ENCODE results near the gene FMNL3.

The FMNL3 gene

DNA sequence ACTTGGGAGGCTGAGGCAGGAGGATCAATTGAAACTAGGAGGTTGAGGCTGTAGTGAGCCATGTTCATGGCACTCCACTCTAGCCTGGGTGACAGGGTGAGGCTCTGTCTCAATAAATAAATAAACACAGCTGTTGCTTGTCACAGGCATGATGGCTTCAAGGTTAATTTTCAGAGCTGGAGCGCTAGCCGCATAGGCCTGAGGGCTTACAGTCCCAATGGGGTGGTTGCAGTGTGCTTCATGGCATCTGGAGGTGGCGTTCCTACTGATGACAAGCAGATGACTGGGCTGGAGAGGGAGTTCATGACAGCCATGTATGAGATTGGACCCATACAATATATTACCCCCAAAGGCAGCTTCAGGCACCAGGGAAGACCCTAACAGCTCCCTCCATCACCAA lies 1.6 kb upstream of the FMNL3 start:
- DNase-seq, result no peak

DNA sequence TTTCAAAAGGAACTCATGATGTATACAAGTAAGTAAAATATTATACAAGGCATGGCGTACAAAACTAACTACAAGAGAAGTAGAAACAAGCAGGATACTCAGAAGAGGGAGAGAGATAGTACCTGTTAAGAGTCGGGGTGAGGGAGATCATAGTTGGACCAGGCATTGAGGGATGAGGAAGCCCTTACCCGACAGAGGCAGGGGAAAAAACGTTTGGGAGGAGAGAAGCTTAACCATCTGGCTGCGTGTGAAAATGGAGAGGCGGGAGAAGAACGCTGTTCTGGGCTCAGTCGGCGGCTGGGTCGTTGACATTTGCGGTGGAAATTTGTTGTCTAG lies 575 bp upstream of the FMNL3 start:
- DNase-seq, result no peak

DNA sequence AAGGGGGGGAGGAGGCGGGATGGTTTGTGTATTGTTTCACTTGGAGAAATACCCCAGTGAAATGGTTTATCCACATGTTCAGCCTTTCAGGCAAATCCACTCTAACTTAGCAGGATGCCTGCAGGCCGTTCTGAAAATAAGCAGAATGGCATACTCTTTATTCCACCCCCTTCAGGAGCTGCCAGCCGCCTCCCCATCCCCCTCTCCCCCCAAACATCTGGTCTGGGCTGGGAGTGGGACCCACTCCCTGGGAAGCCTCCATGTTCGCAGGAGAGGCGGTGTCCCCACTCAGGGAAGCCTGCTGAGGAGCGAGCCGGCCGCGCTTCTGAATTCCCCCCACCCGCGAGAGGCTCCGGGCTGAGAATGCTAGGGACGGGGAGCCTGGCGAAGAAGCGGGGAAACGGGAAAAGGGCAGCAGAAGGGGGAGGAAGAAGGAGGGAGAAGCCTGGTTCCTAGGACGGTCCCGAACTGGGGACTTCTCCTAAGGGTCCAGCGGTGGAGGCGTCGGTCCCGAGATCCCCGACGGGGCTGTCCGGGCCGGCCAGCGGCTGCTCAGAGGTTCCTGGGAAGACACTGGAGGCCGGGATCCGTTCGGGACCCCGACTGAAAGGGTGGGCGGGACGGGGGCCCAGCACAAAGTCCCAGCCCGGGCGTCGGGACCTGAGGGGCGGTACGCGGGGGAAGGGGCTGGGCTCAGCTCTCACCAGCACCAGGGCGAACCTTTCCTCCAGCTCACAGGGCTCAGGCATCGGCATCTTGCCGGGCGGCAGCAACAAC lies 666 bp downstream of the FMNL3 start:
- peak; percentile 11 for DNase-seq

DNA sequence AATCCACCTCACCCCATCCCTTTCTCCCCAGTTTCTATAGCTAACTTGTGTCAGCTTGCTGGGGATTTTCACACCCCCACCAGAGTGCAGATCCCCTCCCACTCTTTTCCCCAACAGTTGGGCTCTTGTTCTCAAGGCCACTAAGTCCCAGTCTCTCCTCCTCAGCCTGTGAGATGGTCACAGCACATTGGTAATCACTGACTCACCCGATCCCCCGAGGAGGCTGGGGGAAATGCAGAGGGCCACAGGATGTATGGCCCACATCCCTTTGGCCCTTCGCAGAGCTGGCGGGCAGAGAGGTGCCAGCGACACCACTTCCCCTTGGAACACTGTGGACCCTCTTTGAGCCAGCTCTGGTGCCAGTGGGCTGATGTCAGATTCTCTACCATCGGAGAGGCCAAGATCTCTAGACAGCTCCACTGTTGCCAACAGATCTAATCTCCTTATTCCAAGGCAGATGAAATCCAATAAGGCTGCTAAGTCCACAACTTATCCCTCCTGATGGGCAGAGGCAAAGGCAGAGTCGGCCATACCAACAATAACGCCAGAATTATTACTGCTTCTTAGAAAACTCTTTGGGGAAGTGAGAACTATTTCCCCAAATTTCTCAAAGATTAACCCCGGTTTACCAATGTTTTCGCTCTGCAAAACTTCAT lies 1.6 kb downstream of the FMNL3 start:
- no peak for DNase-seq

DNA sequence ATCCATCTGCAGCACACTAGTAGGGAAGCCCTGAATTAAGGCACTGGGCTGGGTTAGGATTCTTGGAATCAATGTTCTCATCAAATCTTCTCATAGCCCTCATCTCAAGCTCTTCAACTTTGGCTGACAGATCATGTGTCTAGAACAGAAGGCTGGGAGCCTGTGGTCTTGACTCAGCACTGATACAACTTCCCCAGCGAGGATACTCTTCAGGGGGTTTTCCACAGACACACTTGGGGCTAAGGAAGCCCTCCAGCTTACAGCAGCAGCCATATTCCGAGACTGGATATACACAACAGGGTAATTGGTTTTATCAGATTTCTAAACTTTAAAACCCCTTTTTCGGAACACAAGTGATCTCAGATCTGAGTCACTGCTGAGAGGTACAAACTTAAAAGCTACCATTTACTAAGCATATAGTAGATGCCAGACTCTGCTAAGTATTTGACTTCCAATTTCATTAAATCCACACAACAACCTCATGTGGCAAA lies 3.5 kb downstream of the FMNL3 start:
- DNase-seq, result no peak

DNA sequence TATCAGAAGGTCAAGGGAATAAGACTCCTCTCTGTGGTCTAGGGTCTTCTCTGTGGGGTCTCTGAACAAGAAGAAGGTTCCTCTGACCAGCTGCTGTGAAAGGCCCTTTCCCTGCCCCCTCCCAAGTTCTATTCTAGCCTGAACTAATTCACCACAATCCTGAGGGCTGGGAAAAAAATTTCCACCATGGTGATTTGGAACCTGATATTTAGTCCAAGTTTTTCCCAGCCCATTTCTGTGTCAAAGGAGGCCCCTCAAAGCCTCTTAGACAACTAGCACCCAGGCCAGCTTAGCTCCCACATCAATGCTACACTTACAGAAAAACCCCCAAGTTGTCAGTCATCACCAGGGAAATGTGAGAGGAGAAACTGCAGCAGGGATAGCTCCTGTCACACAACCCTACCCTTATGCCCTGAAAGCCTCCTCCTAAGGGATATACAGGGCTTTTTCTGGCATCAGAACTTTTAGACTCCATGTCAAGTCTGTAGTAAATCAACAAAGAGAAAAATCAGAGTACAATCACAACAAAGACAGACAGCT lies 4.5 kb downstream of the FMNL3 start:
- DNase-seq, result no peak

DNA sequence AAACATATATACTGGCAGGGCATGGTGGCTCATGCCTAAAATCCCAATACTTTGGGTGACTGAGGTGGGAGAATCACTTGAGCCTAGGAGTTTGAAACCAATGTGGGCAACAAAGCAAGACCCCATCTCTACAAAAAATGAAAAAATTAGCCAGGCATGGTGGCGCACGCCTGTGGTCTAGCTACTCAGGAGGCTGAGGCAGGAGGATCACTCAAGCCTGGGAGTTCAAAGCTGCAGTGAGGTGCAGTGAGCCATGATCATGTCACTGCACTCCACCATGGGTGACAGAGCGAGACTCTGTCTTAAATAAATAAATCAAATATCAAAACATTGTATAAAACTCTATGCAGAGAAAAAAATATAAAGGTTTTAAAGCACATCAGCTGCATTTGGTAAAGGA lies 5.2 kb downstream of the FMNL3 start:
- DNase-seq, result no peak

DNA sequence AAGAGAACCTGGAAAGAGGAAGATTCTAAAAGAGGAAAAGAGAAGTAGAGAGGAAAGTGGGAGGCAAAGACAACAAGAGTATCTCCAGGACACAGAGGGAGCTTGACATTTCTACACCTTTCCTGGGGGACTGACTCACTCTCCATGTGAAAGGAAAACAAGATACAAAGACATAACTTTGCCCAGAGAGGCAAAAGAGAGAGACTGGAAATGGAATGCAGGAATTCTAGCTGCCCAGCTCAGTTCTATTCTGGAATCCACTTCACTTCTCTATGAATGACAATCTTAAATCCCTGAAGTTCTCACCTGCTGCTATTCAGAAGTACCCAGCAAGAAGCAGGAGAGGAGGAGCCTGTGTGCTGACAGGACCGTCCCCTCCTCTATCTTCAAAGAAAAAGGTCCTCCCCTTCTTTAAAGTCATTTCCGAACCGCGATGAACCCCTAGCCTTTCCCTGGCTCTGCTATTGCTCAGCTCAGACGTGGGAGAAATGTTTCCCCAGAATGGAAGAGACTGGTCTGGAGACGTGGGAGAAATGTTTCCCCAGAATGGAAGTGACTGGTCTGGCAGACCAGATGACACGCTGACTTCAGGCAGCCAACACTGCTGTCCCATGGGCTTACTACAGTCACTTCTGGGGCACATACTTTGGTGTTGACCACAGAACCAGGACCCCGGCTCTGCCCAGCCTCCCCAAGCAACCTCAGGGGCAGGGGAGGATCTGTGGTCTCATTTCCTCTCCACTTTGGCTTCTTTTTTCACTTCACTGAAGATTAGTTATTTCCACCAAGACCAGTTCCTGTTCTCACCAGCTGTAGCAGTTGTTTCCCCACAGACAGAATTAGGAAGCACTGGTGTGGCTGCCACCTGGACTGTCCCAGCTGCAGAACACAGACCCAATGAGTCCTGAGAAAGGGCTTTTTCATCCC lies 8.3 kb downstream of the FMNL3 start:
- no peak for DNase-seq

DNA sequence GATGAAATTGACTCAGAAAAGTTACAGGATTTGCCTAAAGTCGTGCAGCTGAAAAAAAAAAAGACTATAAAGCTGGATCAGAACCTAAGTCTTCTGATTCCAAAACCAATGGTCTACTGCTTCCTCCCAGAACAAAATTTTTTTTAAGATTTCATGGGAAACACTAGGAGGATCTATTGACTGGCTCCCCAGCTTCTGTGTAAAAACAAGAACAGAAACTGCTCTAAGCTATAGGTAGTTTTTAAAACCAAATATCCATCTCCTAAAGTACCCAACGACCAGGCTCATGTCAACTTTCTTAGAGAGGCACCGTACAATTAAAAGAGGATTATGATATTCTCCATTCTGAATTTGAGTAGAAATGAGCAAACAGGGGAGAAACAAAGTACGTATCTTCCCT lies 9.4 kb downstream of the FMNL3 start:
- DNase-seq, result no peak

DNA sequence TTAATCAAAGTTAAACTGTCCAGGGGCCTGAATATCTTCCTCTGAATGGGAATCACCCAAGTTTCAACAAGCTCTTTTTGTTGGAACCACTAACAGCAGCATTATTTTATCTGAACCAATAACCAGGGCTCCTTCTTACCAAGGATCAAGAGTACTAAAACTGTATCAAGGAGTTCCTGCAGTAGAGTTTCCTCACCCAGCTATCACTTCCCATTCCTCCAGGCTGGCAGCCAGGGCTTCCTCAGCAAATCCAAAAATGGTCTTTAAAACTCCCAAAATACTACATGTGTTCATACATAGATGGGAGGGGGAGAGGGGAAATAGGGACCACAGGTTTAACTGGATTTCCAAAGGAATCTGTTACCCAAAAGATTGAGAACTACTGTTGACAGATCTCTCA lies 10.5 kb downstream of the FMNL3 start:
- no peak for DNase-seq

DNA sequence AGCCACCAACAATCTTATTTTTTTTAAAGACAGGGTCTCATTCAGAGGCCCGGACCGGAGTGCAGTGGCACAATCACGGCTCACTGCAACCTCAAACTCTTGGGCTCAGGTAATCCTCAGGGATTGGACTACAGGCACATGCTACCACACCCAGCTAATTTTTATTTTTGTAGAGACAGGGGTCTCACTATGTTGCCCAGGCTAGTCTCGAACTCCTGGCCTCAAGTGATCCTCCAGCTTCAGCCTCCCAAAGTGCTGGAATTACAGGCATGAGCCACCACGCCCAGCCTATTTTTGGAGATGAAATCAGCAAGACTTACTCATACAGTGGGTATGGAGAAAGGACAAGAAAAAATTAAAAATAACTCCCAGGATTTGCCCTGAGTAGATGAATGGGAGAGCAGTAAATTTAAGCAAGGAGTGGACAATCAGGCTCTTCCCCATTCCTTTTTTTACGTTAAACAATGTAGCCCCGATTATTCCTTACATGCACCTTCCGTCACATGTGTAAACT lies 13.2 kb downstream of the FMNL3 start:
- DNase-seq, result no peak

DNA sequence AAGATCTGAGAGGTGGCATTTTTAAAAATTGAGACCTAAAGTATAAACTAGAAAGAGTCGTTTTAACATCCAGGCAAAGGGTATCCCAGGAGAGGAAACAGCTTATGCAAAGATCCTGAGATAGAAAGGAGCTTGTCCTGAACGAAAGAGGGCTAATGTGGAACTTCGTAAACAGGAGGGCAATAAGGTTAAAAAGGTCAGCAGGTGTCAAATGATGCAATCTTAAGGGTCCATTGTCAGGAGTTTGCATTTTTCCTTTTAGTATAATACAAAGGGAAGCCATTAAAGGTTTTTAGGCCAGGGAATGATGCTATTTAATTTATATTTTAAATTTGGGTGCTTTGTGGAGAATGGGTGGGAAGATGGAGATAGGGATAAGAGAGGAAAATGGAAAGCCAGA lies 14.4 kb downstream of the FMNL3 start:
- no peak for DNase-seq

DNA sequence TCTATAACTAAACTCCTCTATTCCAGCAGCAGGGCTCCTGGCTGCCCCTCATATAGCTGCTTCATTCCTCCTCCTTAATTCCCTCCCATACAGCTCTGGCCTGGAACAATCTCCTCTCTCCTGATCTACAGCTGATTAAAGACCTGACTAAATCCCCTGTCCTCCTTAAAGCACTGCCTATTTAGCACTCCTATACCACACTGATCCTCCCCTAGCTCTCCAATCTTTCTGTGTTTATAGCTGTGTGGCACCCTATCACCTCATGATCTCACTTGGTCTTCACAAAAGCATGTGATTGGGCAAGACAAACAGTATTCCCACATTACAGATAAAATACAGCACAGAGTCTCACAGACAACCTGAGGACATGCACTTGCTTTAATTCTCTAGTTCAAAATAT lies 17.4 kb downstream of the FMNL3 start:
- DNase-seq, result no peak

DNA sequence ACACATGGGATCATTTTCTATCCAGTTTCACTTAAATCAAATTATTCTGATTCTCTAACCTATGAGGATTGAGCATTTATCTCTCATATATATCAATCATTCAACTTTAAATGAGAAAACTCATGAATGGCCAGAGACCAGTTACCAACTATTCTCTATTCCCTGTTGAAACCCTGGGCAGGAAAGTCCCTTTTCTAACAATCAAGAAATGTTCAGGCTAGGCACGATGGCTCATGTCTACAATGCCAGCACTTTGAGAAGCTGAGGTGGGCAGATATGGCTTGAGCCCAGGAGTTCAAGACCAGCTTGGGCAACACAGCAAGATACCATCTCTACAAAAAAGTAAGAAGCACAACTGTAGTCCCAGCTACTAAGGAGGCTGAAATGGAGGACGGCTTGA lies 18.0 kb downstream of the FMNL3 start:
- no peak for DNase-seq

DNA sequence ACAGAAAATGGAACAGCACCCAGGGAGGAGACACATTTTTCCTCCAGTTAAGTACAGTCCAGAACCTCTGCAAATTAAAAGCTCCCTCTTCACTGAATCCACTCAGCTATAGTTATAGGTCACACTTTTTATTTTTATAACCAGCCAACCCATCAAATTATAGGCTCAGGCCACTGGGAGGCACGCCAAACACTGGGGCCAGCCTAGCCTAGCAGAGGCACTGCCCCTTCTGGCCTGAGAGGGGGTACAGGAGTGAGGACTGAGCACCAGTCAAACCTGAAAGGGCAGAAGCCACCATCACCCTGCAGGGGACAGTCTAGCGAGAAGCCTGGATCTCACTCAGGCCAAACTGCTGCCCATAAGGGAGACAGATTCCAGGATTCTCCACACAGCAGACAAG lies 19.3 kb downstream of the FMNL3 start:
- DNase-seq, result no peak

DNA sequence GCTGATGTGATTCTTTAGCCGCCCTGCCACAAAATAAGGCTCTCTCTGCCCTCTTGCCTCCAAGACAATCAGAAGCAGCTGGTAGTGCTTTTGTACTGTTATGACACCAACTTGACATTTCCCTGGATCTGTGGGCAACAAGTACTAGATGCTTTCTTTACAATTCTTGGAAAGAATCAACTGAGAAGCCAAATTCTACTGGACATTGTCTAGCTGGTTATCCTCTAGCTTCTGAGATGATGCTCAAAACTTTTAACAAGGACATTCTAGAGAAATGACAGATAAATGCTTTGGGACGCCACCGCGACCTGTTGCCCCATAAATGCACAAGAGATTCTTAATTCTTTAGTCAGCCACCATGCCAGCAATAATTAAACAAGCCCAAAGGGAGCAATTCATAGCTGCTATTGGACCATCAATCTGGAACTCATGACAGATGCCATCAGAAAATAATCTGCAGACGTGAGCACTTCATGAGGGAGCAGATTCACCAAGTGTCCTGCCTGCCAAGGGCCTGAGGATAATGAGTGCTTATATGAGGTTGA lies 22.8 kb downstream of the FMNL3 start:
- DNase-seq, result no peak

DNA sequence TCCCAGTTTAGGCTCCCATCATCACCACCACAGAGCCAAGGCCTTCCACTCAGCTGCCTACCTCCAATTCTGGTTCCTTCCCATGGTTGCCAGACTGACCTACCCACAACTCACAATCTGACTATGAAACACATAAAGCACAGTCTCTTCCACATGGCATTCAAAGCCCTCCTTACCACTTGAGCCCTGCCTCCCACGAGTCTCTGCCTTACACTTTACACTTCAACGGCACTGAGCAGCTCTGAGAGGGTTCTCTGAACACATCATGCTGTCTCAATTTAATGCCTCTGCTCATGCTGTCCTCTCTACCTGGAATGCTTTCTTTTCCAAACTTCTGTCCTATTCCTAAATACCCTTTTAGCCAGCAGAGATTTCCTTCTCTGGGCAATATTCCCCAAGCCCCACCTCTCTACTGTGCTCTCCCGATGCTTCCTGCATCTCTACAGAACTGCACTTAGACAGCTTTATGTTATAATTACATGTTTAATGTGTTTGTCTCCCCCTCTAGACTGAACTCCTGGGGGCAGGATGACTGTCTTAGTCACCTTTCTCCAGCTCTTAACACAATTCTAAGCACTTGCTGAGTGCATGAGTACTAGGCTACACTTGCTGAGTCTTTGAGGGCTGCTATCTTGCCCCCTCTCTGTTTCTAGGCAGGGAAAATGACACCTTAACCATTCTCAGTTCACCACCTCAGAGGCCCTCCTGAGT lies 23.5 kb downstream of the FMNL3 start:
- DNase-seq, result no peak

DNA sequence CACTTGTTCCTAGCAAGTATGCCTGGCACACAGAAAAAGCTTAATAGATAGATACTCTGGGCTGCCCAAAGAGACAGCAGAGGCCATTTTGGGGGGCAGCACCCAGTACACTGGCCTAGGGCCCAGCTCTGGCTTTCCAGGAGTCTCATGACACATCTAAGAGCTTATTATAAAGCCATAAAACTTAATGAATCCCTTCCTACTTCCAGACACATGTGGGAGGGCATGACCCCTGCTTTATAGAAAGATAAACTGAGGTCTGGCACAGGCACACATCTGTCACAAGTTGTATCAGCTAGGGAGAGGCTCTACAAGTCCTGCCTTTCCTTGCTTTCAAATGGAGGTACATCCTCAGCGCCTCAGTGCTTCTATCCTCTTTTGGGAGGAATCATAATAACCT lies 27.1 kb downstream of the FMNL3 start:
- no peak for DNase-seq

DNA sequence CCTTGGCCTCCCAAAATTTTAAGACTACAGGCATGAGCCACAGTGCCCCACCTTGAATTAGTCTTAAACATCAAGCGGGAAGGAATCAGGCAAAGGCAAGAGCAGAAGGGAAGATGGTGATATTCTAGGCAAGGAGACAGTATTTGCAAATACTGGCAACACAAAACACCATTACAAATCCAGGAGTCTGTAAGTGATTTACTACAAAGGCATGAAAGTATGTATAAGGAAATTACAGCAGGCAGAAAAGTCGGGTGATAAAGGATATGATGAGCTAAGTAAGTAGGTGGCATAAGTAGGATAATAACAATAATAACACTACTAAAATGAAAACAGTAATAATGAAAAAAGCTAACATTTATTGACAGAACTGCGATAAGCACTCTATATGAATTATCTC lies 28.5 kb downstream of the FMNL3 start:
- no peak for DNase-seq

DNA sequence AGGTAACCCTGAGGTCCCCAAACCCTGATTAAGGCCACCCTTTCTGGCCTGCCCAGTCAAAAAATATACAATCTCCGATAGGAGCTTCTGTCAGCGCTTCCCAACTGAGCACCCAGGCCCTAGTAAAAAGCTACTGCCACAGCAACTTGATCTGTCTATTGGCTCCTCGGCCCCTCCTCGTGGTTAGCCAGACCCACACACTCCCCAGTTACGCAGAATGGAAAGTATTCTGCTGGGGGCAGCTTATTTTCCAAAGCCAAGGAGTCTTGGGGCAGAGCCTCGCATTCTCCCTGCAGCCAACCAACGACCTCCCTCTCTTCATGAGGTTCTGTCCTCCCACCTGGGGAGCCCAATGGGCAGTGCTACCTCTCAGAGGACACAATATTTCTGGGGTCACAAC lies 32.1 kb downstream of the FMNL3 start:
- no peak for DNase-seq

DNA sequence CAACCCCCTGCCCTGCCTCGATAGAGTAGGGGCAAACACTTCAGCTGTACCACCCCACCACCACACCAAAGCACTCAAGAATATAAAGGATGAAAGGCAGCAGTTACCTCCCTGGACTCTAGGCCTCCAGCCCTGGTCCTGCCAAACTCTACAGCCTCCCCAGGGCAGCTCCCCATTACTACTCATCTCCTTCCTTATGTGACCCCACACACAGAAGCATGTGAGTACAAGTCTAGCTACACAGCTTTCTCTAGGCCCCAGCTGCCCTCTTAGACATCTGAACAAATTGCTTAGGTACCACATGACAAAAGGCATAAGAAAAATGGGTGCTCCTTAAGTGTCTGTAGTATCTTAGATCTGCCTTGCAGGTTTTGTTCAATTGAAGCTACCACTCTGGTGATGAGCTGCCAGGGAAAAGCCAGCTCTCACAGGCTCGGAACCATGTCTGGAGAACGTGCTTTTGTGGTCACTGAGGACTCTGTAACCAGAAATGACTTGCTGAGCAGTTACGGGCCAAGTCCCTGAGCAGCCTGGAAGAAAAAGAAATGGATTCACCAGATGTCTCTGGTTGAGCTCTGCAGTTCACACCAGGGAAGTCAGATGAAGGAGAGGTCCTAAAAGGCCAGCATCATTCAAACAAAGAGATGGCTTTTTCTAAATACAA lies 32.8 kb downstream of the FMNL3 start:
- no peak for DNase-seq

Data from T-helper 9 cell (primary cell).